ENCODE results near the gene TCF7.
A peak's percentile ranks its signal among the peaks of the same experiment; 100 is the strongest.

TCF7 gene

GRCh38 chr5:134111741-134112647 is 2.5 kb upstream of the TCF7 start:
- TF ChIP-seq CTCF (IDR thresholded peaks at IDR 0.05; ENCODE audit: borderline replicate concordance, control extremely low read depth, extremely low read depth, insufficient read depth, missing control alignments): no peak
- DNase-seq (ENCODE audit: low spot score): peak; percentile 61
- in situ Hi-C loops (cut with MboI; ENCODE audit: low sequenced_read_pairs, unreplicated experiment): no loop called here

GRCh38 chr5:134112726-134113362 is 1.6 kb upstream of the TCF7 start:
- in situ Hi-C loops (cut with MboI; ENCODE audit: low sequenced_read_pairs, unreplicated experiment): no loop called here
- no peak for DNase-seq (ENCODE audit: low spot score)
- TF ChIP-seq CTCF (IDR thresholded peaks at IDR 0.05; ENCODE audit: borderline replicate concordance, control extremely low read depth, extremely low read depth, insufficient read depth, missing control alignments): no peak

- DNase-seq (ENCODE audit: low spot score): no peak
- TF ChIP-seq CTCF (IDR thresholded peaks at IDR 0.05; ENCODE audit: borderline replicate concordance, control extremely low read depth, extremely low read depth, insufficient read depth, missing control alignments): no peak
These were observed 1.1 kb upstream of the TCF7 start for GRCh38 chr5:134113363-134113889.

GRCh38 chr5:134114886-134115805 is 665 bp downstream of the TCF7 start:
- no peak for TF ChIP-seq CTCF (IDR thresholded peaks at IDR 0.05; ENCODE audit: borderline replicate concordance, control extremely low read depth, extremely low read depth, insufficient read depth, missing control alignments)
- in situ Hi-C loops (cut with MboI; ENCODE audit: low sequenced_read_pairs, unreplicated experiment): no loop called here
- DNase-seq (ENCODE audit: low spot score): peak; percentile 60

More at GRCh38 chr5:134113363-134113889, 1.1 kb upstream of the TCF7 start:
- in situ Hi-C loops (cut with MboI; ENCODE audit: low sequenced_read_pairs, unreplicated experiment): no loop called here

GRCh38 chr5:134115806-134116175 is 1.3 kb downstream of the TCF7 start:
- no peak for DNase-seq (ENCODE audit: low spot score)
- in situ Hi-C loops (cut with MboI; ENCODE audit: low sequenced_read_pairs, unreplicated experiment): no loop called here
- TF ChIP-seq CTCF (IDR thresholded peaks at IDR 0.05; ENCODE audit: borderline replicate concordance, control extremely low read depth, extremely low read depth, insufficient read depth, missing control alignments): no peak

GRCh38 chr5:134116286-134116685 is 1.8 kb downstream of the TCF7 start:
- in situ Hi-C loops (cut with MboI; ENCODE audit: low sequenced_read_pairs, unreplicated experiment): no loop called here
- DNase-seq (ENCODE audit: low spot score): no peak
- no peak for TF ChIP-seq CTCF (IDR thresholded peaks at IDR 0.05; ENCODE audit: borderline replicate concordance, control extremely low read depth, extremely low read depth, insufficient read depth, missing control alignments)

All from GM13976 (cell line).